ENCODE measurements around the gene GRB10.
A peak's percentile ranks its signal among the peaks of the same experiment; 100 is the strongest.
"Not testable (repeated sequence)": the region's sequence is repeated elsewhere in the genome, so short reads cannot be mapped to it uniquely, and the experiment has no call there.

The GRB10 gene

GRCh38 chr7:50774319-50774718 lies 8.4 kb downstream of the GRB10 start:
- H3K36me3 Mint-ChIP-seq, result peaks cover 3% of the 10 kb centered on the region
- H3K27ac Mint-ChIP-seq, result no peak overlapping the region
- no peaks in the 10 kb centered on the region for H3K4me1 Mint-ChIP-seq
- H3K9me3 Mint-ChIP-seq, result no peaks in the 10 kb centered on the region
- no peak overlapping the region for H3K4me3 Mint-ChIP-seq
- H3K27me3 Mint-ChIP-seq, result no peaks in the 10 kb centered on the region

- not testable (repeated sequence) for H3K9me3 Mint-ChIP-seq, H3K27ac Mint-ChIP-seq, H3K27me3 Mint-ChIP-seq, H3K4me3 Mint-ChIP-seq, H3K4me1 Mint-ChIP-seq, H3K36me3 Mint-ChIP-seq
These were observed 9.6 kb downstream of the GRB10 start for GRCh38 chr7:50773071-50773470.

GRCh38 chr7:50771120-50772002 lies 11.3 kb downstream of the GRB10 start:
- Mint-ChIP-seq H3K4me3 (no peak overlapping the region), H3K4me1 (no peaks in the 10 kb centered on the region), H3K27ac (no peak overlapping the region), H3K9me3 (no peaks in the 10 kb centered on the region), H3K27me3 (no peaks in the 10 kb centered on the region), H3K36me3 (no peaks in the 10 kb centered on the region)

GRCh38 chr7:50768485-50769474 lies 13.9 kb downstream of the GRB10 start:
- no peaks in the 10 kb centered on the region for H3K4me1 Mint-ChIP-seq
- H3K9me3 Mint-ChIP-seq, result no peaks in the 10 kb centered on the region
- peaks cover 1% of the 10 kb centered on the region for H3K36me3 Mint-ChIP-seq
- H3K27me3 Mint-ChIP-seq, result no peaks in the 10 kb centered on the region
- H3K4me3 Mint-ChIP-seq, result no peak overlapping the region
- no peak overlapping the region for H3K27ac Mint-ChIP-seq

- peaks cover 4% of the 10 kb centered on the region for H3K9me3 Mint-ChIP-seq
- H3K27ac Mint-ChIP-seq, result no peak overlapping the region
- H3K36me3 Mint-ChIP-seq, result peaks cover 3% of the 10 kb centered on the region
- no peak overlapping the region for H3K4me3 Mint-ChIP-seq
- H3K4me1 Mint-ChIP-seq, result peaks cover 7% of the 10 kb centered on the region
- H3K27me3 Mint-ChIP-seq, result no peaks in the 10 kb centered on the region
These were observed 15.9 kb downstream of the GRB10 start for GRCh38 chr7:50766849-50767207.

GRCh38 chr7:50766106-50766848 lies 16.4 kb downstream of the GRB10 start:
- Mint-ChIP-seq H3K4me1 (peaks cover 12% of the 10 kb centered on the region), H3K4me3 (no peak overlapping the region), H3K36me3 (peaks cover 3% of the 10 kb centered on the region), H3K27ac (no peak overlapping the region), H3K9me3 (peaks cover 4% of the 10 kb centered on the region), H3K27me3 (no peaks in the 10 kb centered on the region)

- H3K36me3 Mint-ChIP-seq, result peaks cover 3% of the 10 kb centered on the region
- H3K27ac Mint-ChIP-seq, result no peak overlapping the region
- no peaks in the 10 kb centered on the region for H3K27me3 Mint-ChIP-seq
- H3K4me1 Mint-ChIP-seq, result peaks cover 22% of the 10 kb centered on the region
- H3K9me3 Mint-ChIP-seq, result peaks cover 4% of the 10 kb centered on the region
- no peak overlapping the region for H3K4me3 Mint-ChIP-seq
These were observed 20.4 kb downstream of the GRB10 start for GRCh38 chr7:50762337-50762736.

- peak overlapping the region; percentile 56 for H3K27ac Mint-ChIP-seq
- H3K27me3 Mint-ChIP-seq, result no peaks in the 10 kb centered on the region
- H3K9me3 Mint-ChIP-seq, result peaks cover 4% of the 10 kb centered on the region
- peaks cover 22% of the 10 kb centered on the region for H3K4me1 Mint-ChIP-seq
- H3K4me3 Mint-ChIP-seq, result peak overlapping the region; percentile 41
- peaks cover 3% of the 10 kb centered on the region for H3K36me3 Mint-ChIP-seq
These were observed 21.0 kb downstream of the GRB10 start for GRCh38 chr7:50761713-50762112.

GRCh38 chr7:50757703-50758390 lies 24.8 kb downstream of the GRB10 start:
- H3K4me1 Mint-ChIP-seq, result peaks cover 34% of the 10 kb centered on the region
- H3K27me3 Mint-ChIP-seq, result no peaks in the 10 kb centered on the region
- H3K36me3 Mint-ChIP-seq, result peaks cover 2% of the 10 kb centered on the region
- no peak overlapping the region for H3K4me3 Mint-ChIP-seq
- H3K9me3 Mint-ChIP-seq, result peaks cover 4% of the 10 kb centered on the region
- no peak overlapping the region for H3K27ac Mint-ChIP-seq

GRCh38 chr7:50756180-50756579 lies 26.5 kb downstream of the GRB10 start:
- Mint-ChIP-seq H3K36me3 (no peaks in the 10 kb centered on the region), H3K4me1 (peaks cover 21% of the 10 kb centered on the region), H3K27me3 (no peaks in the 10 kb centered on the region), H3K27ac (no peak overlapping the region), H3K9me3 (no peaks in the 10 kb centered on the region), H3K4me3 (no peak overlapping the region)

GRCh38 chr7:50754684-50755083 lies 28.0 kb downstream of the GRB10 start:
- H3K27ac Mint-ChIP-seq, result no peak overlapping the region
- H3K4me1 Mint-ChIP-seq, result peaks cover 12% of the 10 kb centered on the region
- H3K36me3 Mint-ChIP-seq, result no peaks in the 10 kb centered on the region
- no peaks in the 10 kb centered on the region for H3K27me3 Mint-ChIP-seq
- no peak overlapping the region for H3K4me3 Mint-ChIP-seq
- H3K9me3 Mint-ChIP-seq, result no peaks in the 10 kb centered on the region

- H3K9me3 Mint-ChIP-seq, result no peaks in the 10 kb centered on the region
- no peaks in the 10 kb centered on the region for H3K36me3 Mint-ChIP-seq
- H3K4me1 Mint-ChIP-seq, result peaks cover 12% of the 10 kb centered on the region
- H3K27me3 Mint-ChIP-seq, result no peaks in the 10 kb centered on the region
- no peak overlapping the region for H3K27ac Mint-ChIP-seq
- no peak overlapping the region for H3K4me3 Mint-ChIP-seq
These were observed 28.5 kb downstream of the GRB10 start for GRCh38 chr7:50754241-50754640.

GRCh38 chr7:50752422-50752821 lies 30.3 kb downstream of the GRB10 start:
- no peaks in the 10 kb centered on the region for H3K36me3 Mint-ChIP-seq
- no peak overlapping the region for H3K4me3 Mint-ChIP-seq

GRCh38 chr7:50751146-50751545 lies 31.6 kb downstream of the GRB10 start:
- Mint-ChIP-seq H3K36me3 (no peaks in the 10 kb centered on the region), H3K4me3 (no peak overlapping the region), H3K27me3 (no peaks in the 10 kb centered on the region), H3K9me3 (no peaks in the 10 kb centered on the region), H3K27ac (no peak overlapping the region), H3K4me1 (peaks cover 12% of the 10 kb centered on the region)

More at GRCh38 chr7:50752422-50752821, 30.3 kb downstream of the GRB10 start:
- Mint-ChIP-seq H3K27me3 (no peaks in the 10 kb centered on the region), H3K9me3 (no peaks in the 10 kb centered on the region), H3K27ac (no peak overlapping the region), H3K4me1 (peaks cover 12% of the 10 kb centered on the region)

- Mint-ChIP-seq H3K4me3 (no peak overlapping the region), H3K36me3 (no peaks in the 10 kb centered on the region), H3K9me3 (no peaks in the 10 kb centered on the region), H3K4me1 (peaks cover 12% of the 10 kb centered on the region), H3K27ac (no peak overlapping the region), H3K27me3 (no peaks in the 10 kb centered on the region)
These were observed 32.8 kb downstream of the GRB10 start for GRCh38 chr7:50749896-50750295.

Measured in activated naive CD4-positive, alpha-beta T cell treated with anti-CD3 and anti-CD28 coated beads, Interleukin-2, amount 50 U/mL, for 24 hours (primary cell).